ENCODE measurements around the gene SLC22A1.
"Not testable (repeated sequence)": the region's sequence is repeated elsewhere in the genome, so short reads cannot be mapped to it uniquely, and the experiment has no call there.

Gene SLC22A1

GRCh38 chr6:160138839-160139419 is 17.3 kb downstream of the SLC22A1 start:
- DNase-seq, result no peak

- peak; percentile 89 for DNase-seq
Observed at GRCh38 chr6:160139420-160139851, 17.8 kb downstream of the SLC22A1 start.

- not testable (repeated sequence) for DNase-seq
Observed at GRCh38 chr6:160140493-160140892, 18.9 kb downstream of the SLC22A1 start.

- peak; percentile 56 for DNase-seq
Observed at GRCh38 chr6:160141001-160141726, 19.5 kb downstream of the SLC22A1 start.

- no peak for DNase-seq
Observed at GRCh38 chr6:160142115-160142715, 20.6 kb downstream of the SLC22A1 start.

GRCh38 chr6:160146454-160147145 is 25.0 kb downstream of the SLC22A1 start:
- no peak for DNase-seq

GRCh38 chr6:160147146-160147536 is 25.5 kb downstream of the SLC22A1 start:
- no peak for DNase-seq

GRCh38 chr6:160154471-160154870 is 32.9 kb downstream of the SLC22A1 start:
- no peak for DNase-seq

GRCh38 chr6:160156842-160157241 is 35.2 kb downstream of the SLC22A1 start:
- peak; percentile 21 for DNase-seq

GRCh38 chr6:160160450-160160849 is 38.8 kb downstream of the SLC22A1 start:
- DNase-seq, result peak; percentile 5

GRCh38 chr6:160160929-160161646 is 39.5 kb downstream of the SLC22A1 start:
- DNase-seq, result no peak

- DNase-seq, result no peak
Observed at GRCh38 chr6:160161647-160161986, 40.0 kb downstream of the SLC22A1 start.

- no peak for DNase-seq
Observed at GRCh38 chr6:160162030-160162566, 40.5 kb downstream of the SLC22A1 start.

GRCh38 chr6:160163425-160163824 is 41.8 kb downstream of the SLC22A1 start:
- no peak for DNase-seq

- no peak for DNase-seq
Observed at GRCh38 chr6:160163912-160164311, 42.3 kb downstream of the SLC22A1 start.

- not testable (repeated sequence) for DNase-seq
Observed at GRCh38 chr6:160165928-160166327, 44.3 kb downstream of the SLC22A1 start.

GRCh38 chr6:160167604-160168399 is 46.2 kb downstream of the SLC22A1 start:
- DNase-seq, result no peak

- no peak for DNase-seq
Observed at GRCh38 chr6:160170018-160170680, 48.5 kb downstream of the SLC22A1 start.

- DNase-seq, result no peak
Observed at GRCh38 chr6:160172704-160173103, 51.1 kb downstream of the SLC22A1 start.

GRCh38 chr6:160173806-160174527 is 52.4 kb downstream of the SLC22A1 start:
- no peak for DNase-seq

Measured in fibroblast of skin of scalp (primary cell).